Measurements from ENCODE around the gene RAI14. TPM values are rescaled to one million over a fixed set of nuclear protein-coding genes. Genes with fewer than 3 reads are reported as not detected.
A peak's percentile ranks its signal among the peaks of the same experiment; 100 is the strongest.

RAI14 gene
- total and polyA plus RNA-seq, 2 donors (not counting 3 experiments of a cell fraction or from before 2014, with no cell fraction given) = 114 to 369 TPM

DNA sequence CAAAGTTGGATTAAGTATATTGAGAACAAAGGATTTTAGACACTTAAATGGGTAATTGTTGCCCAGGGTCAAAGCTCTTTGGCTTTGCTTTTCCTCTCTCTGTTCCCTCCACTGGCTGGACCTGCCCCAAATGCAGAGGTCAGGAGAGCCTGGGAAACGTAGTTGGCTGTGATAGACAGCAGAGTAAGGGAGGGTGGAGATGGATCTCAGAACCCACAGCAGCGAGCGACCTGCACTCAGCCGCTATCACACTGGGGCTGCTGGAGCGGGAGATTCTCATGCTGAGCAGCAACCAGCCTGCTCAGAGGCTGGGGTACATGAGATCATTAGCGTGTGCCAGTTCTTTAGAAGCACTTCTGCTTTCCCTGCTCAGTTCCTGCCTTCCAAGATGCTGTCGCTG lies 111.1 kb downstream of the RAI14 start:
- DNase-seq (ENCODE audit: low read depth, low spot score) (peak; percentile 26), FAIRE-seq (no peak)
- H3K9me3 ChIP-seq (replicated peaks; ENCODE audit: control insufficient read depth, insufficient read depth, low read length) = no peaks in the 10 kb centered on the region
- no peak overlapping the region for H3K4me3 ChIP-seq (replicated peaks in 1 of 3; ENCODE audit: insufficient read depth in 1 of 3, low read depth in 1 of 3, low read length in 3 of 3)
- ChIA-PET POLR2A (no interaction called here), CTCF (no interaction called here)
- no peaks in the 10 kb centered on the region for H3K9me1 ChIP-seq (replicated peaks; ENCODE audit: control insufficient read depth, extremely low read depth, insufficient read depth, low read length)
- dilution Hi-C loops (cut with MboI; ENCODE audit: extremely low pct_ligation_motif_present, low sequenced_read_pairs) = no loop called here
- no TSS peak for BruUV-seq (replicated peaks)
- H3K27ac ChIP-seq (ENCODE audit: insufficient read depth, low read depth, low read length) = no peak overlapping the region
- TF ChIP-seq GATA2 (IDR thresholded peaks at IDR 0.05; ENCODE audit: insufficient read depth, insufficient read length, low read depth, low read length) (no peak), EZH2 (IDR thresholded peaks at IDR 0.05; ENCODE audit: borderline replicate concordance, low read depth, low read length, severe bottlenecking) (no peak), POLR2A (IDR thresholded peaks at IDR 0.05; ENCODE audit: low read depth, low read length) (no peak)
- no peaks in the 10 kb centered on the region for H3K27me3 ChIP-seq (ENCODE audit: control insufficient read depth in 2 of 2, insufficient read depth in 2 of 2, low read length in 2 of 2)
- H3K79me2 ChIP-seq (ENCODE audit: control insufficient read depth, insufficient read depth, low read length) = peaks cover 85% of the 10 kb centered on the region
- intact Hi-C loops (cut with micrococcal nuclease) = no loop called here
- no peaks in the 10 kb centered on the region for H4K20me1 ChIP-seq (replicated peaks; ENCODE audit: control insufficient read depth, extremely low read depth, insufficient read depth, low read length)
- peaks cover 5% of the 10 kb centered on the region for H3K4me1 ChIP-seq (ENCODE audit: control insufficient read depth, extremely low read depth, insufficient read depth, low read length)
- H3K4me2 ChIP-seq (ENCODE audit: insufficient read depth, low read length) = no peak overlapping the region
- no peak overlapping the region for H2AFZ ChIP-seq (ENCODE audit: low read depth, low read length)
- H3K9ac ChIP-seq (replicated peaks; ENCODE audit: extremely low read depth, insufficient read depth, low read length) = no peak overlapping the region
- H3K36me3 ChIP-seq (ENCODE audit: control insufficient read depth in 2 of 2, extremely low read depth in 1 of 2, insufficient read depth in 2 of 2, low read length in 2 of 2) = peaks cover 22 to 38% of the 10 kb centered on the region in 2 experiments

DNA sequence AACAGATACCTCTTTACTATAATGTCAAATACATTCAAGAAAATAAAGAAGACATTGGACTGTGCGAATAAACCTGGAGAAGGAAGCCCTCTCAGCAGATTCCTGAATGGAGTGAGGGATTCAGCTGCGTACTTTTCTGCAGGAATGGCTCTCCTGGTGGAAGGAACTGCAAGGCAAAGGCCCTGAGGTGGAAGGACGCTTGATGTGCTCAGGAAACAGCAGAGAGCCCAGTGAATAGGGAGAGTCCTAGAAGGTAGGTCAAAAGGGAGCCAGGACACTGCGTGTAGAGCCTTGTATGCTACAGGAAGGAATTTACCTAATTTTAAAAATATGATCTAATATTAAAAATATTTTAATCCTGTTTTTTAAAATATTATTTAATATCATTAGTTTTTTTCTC lies 114.4 kb downstream of the RAI14 start:
- Histone ChIP-seq H3K4me3 (replicated peaks in 1 of 3; ENCODE audit: insufficient read depth in 1 of 3, low read depth in 1 of 3, low read length in 3 of 3) (no peak overlapping the region), H3K9me3 (replicated peaks; ENCODE audit: control insufficient read depth, insufficient read depth, low read length) (no peaks in the 10 kb centered on the region), H3K4me2 (ENCODE audit: insufficient read depth, low read length) (no peak overlapping the region), H3K9me1 (replicated peaks; ENCODE audit: control insufficient read depth, extremely low read depth, insufficient read depth, low read length) (no peaks in the 10 kb centered on the region), H3K9ac (replicated peaks; ENCODE audit: extremely low read depth, insufficient read depth, low read length) (no peak overlapping the region), H3K79me2 (ENCODE audit: control insufficient read depth, insufficient read depth, low read length) (peaks cover 72% of the 10 kb centered on the region), H3K4me1 (ENCODE audit: control insufficient read depth, extremely low read depth, insufficient read depth, low read length) (no peaks in the 10 kb centered on the region), H3K36me3 (ENCODE audit: control insufficient read depth in 2 of 2, extremely low read depth in 1 of 2, insufficient read depth in 2 of 2, low read length in 2 of 2) (peaks cover 8 to 31% of the 10 kb centered on the region in 2 experiments), H3K27me3 (ENCODE audit: control insufficient read depth in 2 of 2, insufficient read depth in 2 of 2, low read length in 2 of 2) (no peaks in the 10 kb centered on the region), H3K27ac (ENCODE audit: insufficient read depth, low read depth, low read length) (no peak overlapping the region), H4K20me1 (replicated peaks; ENCODE audit: control insufficient read depth, extremely low read depth, insufficient read depth, low read length) (no peaks in the 10 kb centered on the region), H2AFZ (ENCODE audit: low read depth, low read length) (no peak overlapping the region)
- TF ChIP-seq, protein P1, sequence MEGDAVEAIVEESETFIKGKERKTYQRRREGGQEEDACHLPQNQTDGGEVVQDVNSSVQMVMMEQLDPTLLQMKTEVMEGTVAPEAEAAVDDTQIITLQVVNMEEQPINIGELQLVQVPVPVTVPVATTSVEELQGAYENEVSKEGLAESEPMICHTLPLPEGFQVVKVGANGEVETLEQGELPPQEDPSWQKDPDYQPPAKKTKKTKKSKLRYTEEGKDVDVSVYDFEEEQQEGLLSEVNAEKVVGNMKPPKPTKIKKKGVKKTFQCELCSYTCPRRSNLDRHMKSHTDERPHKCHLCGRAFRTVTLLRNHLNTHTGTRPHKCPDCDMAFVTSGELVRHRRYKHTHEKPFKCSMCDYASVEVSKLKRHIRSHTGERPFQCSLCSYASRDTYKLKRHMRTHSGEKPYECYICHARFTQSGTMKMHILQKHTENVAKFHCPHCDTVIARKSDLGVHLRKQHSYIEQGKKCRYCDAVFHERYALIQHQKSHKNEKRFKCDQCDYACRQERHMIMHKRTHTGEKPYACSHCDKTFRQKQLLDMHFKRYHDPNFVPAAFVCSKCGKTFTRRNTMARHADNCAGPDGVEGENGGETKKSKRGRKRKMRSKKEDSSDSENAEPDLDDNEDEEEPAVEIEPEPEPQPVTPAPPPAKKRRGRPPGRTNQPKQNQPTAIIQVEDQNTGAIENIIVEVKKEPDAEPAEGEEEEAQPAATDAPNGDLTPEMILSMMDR (IDR thresholded peaks at IDR 0.05; ENCODE audit: extremely low read depth in 1 of 2, insufficient read depth in 1 of 2, low read depth in 1 of 2, low read length in 2 of 2) = no peak
- DNase-seq (ENCODE audit: low read depth, low spot score) (no peak), FAIRE-seq (no peak)
- no TSS peak for BruUV-seq (replicated peaks)
- intact Hi-C loops (cut with micrococcal nuclease) = no loop called here
- CTCF ChIA-PET = no interaction called here
- POLR2A ChIA-PET = no interaction called here
- dilution Hi-C loops (cut with MboI; ENCODE audit: extremely low pct_ligation_motif_present, low sequenced_read_pairs) = no loop called here

Data from endothelial cell of umbilical vein (primary cell).